RWPE1 (cell line): ENCODE data around the gene C3orf33.

Experiments
- CTCF ChIA-PET: fragments of 350-600 bp; sonication (Branson Sonifier 250); formaldehyde crosslinking; extraction: SDS; loops from one replicate; lab custom pipeline; 2021; lab: Yijun Ruan, JAX
- POLR2A ChIA-PET: fragments of 400-600 bp; formaldehyde crosslinking; extraction: SDS; loops from one replicate; lab custom pipeline; 2020; ENCODE audit warnings: antibody characterized with exemption; ENCODE audit not compliant: low non-redundant PET; lab: Yijun Ruan, JAX
- DNase-seq: peaks from one replicate; pipeline ENCODE4 v3.0.0; 2012; ENCODE audit warnings: low spot score
- H3K27ac ChIP-seq: fragments of 450-650 bp; 2 replicates; pipeline ENCODE4 v1.5.1; 2017
- TF ChIP-seq, protein P1 (sequence below): fragments of 450-650 bp; conservative IDR thresholded peaks from 2 replicates; pipeline ENCODE4 v1.5.1; 2017; ENCODE audit warnings: low read depth, mild to moderate bottlenecking

The C3orf33 gene

DNA sequence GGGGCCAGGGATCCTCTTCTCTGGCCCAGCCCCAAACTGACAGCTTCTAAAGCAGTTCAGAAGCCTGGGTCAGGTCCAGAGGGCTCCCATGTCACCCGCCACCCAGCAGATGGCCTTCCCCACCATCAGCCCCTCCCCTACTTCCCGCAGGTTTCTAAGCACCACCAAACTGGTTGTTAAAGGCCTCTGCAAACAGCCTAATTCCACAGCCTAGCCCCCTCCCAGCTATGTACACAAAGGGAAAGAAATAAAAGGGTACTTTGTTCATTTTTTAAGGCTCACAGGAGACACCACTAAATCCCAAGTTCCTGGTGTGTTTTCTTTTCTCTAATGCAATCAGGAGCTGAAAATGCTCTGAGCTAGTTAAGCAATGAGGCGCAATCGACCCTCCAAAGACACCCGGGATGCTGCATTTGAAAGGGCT is 91.8 kb downstream of the C3orf33 start:
- TF ChIP-seq, protein P1, sequence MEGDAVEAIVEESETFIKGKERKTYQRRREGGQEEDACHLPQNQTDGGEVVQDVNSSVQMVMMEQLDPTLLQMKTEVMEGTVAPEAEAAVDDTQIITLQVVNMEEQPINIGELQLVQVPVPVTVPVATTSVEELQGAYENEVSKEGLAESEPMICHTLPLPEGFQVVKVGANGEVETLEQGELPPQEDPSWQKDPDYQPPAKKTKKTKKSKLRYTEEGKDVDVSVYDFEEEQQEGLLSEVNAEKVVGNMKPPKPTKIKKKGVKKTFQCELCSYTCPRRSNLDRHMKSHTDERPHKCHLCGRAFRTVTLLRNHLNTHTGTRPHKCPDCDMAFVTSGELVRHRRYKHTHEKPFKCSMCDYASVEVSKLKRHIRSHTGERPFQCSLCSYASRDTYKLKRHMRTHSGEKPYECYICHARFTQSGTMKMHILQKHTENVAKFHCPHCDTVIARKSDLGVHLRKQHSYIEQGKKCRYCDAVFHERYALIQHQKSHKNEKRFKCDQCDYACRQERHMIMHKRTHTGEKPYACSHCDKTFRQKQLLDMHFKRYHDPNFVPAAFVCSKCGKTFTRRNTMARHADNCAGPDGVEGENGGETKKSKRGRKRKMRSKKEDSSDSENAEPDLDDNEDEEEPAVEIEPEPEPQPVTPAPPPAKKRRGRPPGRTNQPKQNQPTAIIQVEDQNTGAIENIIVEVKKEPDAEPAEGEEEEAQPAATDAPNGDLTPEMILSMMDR: no peak
- DNase-seq: no peak
- no peak overlapping the region for H3K27ac ChIP-seq
- CTCF ChIA-PET: interaction anchor here (0.8 kb wide), 1 partner anchor 12 kb away, joined by 4 read pairs; no protein-coding TSS in a partner anchor
- POLR2A ChIA-PET: no interaction called here
